Rectal smooth muscle tissue (tissue), 1 donor: ENCODE measurements around the gene LRRC57.

Source experiments
- H3K27ac ChIP-seq: one replicate; pipeline ENCODE4 v1.7.0; 2013; ENCODE audit warnings: low read depth, low read length, inconsistent platforms
- H3K27me3 ChIP-seq: one replicate; pipeline ENCODE4 v1.7.0; 2013; ENCODE audit warnings: low read length; ENCODE audit not compliant: control insufficient read depth, insufficient read depth
- H3K36me3 ChIP-seq: one replicate; pipeline ENCODE4 v1.7.0; 2013; ENCODE audit warnings: low read length; ENCODE audit not compliant: control insufficient read depth, insufficient read depth
- H3K4me1 ChIP-seq: one replicate; pipeline ENCODE4 v1.7.0; 2013; ENCODE audit warnings: low read length; ENCODE audit not compliant: control insufficient read depth, insufficient read depth
- H3K4me3 ChIP-seq: one replicate; pipeline ENCODE4 v1.7.0; 2013; ENCODE audit warnings: low read length
- H3K9ac ChIP-seq: one replicate; pipeline ENCODE4 v1.7.0; 2013; ENCODE audit warnings: low read length

LRRC57 gene

DNA sequence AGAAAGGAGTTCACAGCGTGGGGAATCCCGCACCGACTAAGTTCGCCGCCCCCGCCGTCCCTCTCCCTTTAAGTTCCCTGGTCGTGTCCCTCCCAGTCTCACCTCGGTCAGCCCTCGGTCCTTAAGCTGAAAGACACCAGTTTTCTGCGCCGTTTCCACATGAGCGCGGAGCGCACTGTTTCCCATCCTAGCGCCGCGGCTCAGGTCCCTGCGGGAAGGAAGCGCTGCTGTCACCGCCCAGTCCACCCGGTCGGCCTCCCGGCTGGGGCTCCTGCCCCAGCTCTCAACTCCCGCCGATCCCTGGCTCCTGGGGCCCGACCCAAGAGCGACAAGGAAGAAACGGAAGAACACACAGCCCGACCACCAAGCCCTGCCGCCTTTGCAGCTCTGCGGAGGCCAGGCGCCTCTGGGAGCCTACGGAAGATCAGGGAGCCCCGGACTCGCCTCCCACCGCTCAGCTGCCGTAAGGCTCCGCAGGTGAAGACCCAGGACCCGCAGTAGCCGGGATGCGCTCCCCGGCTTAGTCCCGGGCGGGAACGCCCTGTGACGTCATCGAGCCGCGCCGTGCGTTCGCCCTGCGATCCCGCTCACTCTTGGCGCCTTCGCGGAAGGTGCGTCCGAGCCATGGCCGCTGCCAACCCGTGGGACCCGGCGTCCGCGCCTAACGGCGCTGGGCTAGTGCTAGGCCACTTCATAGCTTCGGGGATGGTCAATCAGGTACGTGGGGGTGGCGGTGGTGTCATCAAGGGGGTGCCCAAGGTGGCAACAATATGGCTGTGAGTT lies at the start of gene LRRC57, which contains the start of gene HAUS2:
Gene LRRC57, minus strand, starts transcription at position 545 of the 783 bp plus-strand sequence. Its CDS starts 359 bp downstream, at position 186.
Gene HAUS2, plus strand, starts transcription at position 590 of the 783 bp plus-strand sequence. Its CDS starts 35 bp downstream, at position 625.
- H3K27me3 ChIP-seq = no peaks in the 10 kb centered on the region
- H3K4me3 ChIP-seq = peak within 1 kb of the TSS; percentile 94
- H3K27ac ChIP-seq = peak within 1 kb of the TSS; percentile 96
- peaks cover 9% of the 10 kb centered on the region for H3K36me3 ChIP-seq
- peak within 1 kb of the TSS; percentile 90 for H3K9ac ChIP-seq
- peaks cover 12% of the 10 kb centered on the region for H3K4me1 ChIP-seq

GRCh38 chr15:42595626-42596240 lies 47.1 kb upstream of the LRRC57 start:
- H3K36me3 ChIP-seq = no peaks in the 10 kb centered on the region
- peak overlapping the region; percentile 71 for H3K27ac ChIP-seq
- H3K27me3 ChIP-seq = no peaks in the 10 kb centered on the region
- H3K4me3 ChIP-seq = no peak overlapping the region
- H3K4me1 ChIP-seq = peaks cover 29% of the 10 kb centered on the region
- no peak overlapping the region for H3K9ac ChIP-seq

GRCh38 chr15:42594095-42594494 lies 45.5 kb upstream of the LRRC57 start:
- Histone ChIP-seq H3K9ac (no peak overlapping the region), H3K4me1 (peaks cover 29% of the 10 kb centered on the region), H3K4me3 (no peak overlapping the region), H3K36me3 (no peaks in the 10 kb centered on the region), H3K27ac (peak overlapping the region; percentile 59), H3K27me3 (no peaks in the 10 kb centered on the region)

DNA sequence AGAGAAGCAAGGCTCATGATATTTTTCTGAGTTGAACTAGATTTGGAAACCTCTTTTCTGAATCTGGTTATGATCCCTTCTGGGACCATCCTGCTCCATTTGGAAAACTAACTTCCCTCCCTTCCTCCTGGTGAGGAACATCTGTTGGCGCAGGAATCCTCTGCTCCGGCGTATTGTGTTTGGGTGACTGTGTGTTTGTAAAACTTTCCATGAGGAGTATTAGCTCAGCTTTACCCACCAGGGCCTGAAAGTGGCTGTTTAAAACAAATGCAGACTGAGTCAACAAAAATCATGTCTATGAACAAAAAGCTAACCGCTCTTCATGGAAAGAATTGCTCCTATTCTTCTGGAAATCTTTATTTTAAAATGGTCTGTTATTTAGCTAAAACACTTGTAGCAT lies 44.5 kb upstream of the LRRC57 start:
- H3K9ac ChIP-seq = no peak overlapping the region
- H3K4me3 ChIP-seq = no peak overlapping the region
- peaks cover 29% of the 10 kb centered on the region for H3K4me1 ChIP-seq
- H3K27me3 ChIP-seq = no peaks in the 10 kb centered on the region
- no peaks in the 10 kb centered on the region for H3K36me3 ChIP-seq
- H3K27ac ChIP-seq = peak overlapping the region; percentile 44

- H3K27ac ChIP-seq = peak overlapping the region; percentile 44
Observed at GRCh38 chr15:42592716-42593115, 44.1 kb upstream of the LRRC57 start.

GRCh38 chr15:42591238-42591934 lies 42.8 kb upstream of the LRRC57 start:
- peaks cover 27% of the 10 kb centered on the region for H3K4me1 ChIP-seq
- no peaks in the 10 kb centered on the region for H3K36me3 ChIP-seq
- H3K4me3 ChIP-seq = no peak overlapping the region
- H3K27ac ChIP-seq = peak overlapping the region; percentile 30
- H3K9ac ChIP-seq = no peak overlapping the region
- no peaks in the 10 kb centered on the region for H3K27me3 ChIP-seq

More at GRCh38 chr15:42592716-42593115, 44.1 kb upstream of the LRRC57 start:
- H3K9ac ChIP-seq = no peak overlapping the region
- no peak overlapping the region for H3K4me3 ChIP-seq
- H3K4me1 ChIP-seq = peaks cover 29% of the 10 kb centered on the region
- no peaks in the 10 kb centered on the region for H3K27me3 ChIP-seq
- no peaks in the 10 kb centered on the region for H3K36me3 ChIP-seq

DNA sequence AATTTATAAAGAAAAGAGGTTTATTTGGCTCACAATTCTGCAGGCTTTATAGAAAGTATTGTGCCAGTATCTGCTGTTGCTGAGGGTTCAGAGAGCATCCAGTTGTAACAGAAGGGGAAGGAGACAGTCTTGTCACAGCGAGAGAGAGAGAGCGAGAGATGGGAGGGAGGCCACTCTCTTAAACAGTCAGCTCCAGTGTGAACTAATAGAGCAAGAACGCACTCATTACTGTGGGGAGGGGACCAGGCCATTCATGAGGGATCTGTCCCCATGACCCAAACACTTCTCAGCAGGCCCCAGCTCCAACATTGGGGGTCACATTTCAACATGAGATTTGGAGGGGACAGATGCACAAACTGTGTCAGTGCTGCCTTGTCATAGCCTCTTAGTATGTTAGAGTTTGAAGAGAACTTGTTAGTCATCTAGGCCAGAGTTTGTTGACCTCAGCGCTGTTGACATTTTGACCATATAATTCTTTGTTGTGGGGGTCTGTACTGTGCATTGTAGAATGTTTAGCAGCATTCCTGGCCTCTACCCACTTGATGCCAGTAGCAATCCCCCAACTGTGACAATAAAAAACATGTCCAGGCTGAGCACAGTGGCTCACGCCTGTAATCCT lies 42.1 kb upstream of the LRRC57 start:
- H3K4me1 ChIP-seq = peaks cover 20% of the 10 kb centered on the region
- peak overlapping the region; percentile 30 for H3K27ac ChIP-seq
- no peaks in the 10 kb centered on the region for H3K27me3 ChIP-seq
- H3K36me3 ChIP-seq = no peaks in the 10 kb centered on the region
- no peak overlapping the region for H3K4me3 ChIP-seq
- no peak overlapping the region for H3K9ac ChIP-seq

- Histone ChIP-seq H3K4me3 (peak overlapping the region; percentile 44), H3K4me1 (peaks cover 29% of the 10 kb centered on the region), H3K27ac (peak overlapping the region; percentile 91), H3K36me3 (no peaks in the 10 kb centered on the region), H3K27me3 (no peaks in the 10 kb centered on the region), H3K9ac (no peak overlapping the region)
Observed at GRCh38 chr15:42584031-42584765, 35.6 kb upstream of the LRRC57 start.

DNA sequence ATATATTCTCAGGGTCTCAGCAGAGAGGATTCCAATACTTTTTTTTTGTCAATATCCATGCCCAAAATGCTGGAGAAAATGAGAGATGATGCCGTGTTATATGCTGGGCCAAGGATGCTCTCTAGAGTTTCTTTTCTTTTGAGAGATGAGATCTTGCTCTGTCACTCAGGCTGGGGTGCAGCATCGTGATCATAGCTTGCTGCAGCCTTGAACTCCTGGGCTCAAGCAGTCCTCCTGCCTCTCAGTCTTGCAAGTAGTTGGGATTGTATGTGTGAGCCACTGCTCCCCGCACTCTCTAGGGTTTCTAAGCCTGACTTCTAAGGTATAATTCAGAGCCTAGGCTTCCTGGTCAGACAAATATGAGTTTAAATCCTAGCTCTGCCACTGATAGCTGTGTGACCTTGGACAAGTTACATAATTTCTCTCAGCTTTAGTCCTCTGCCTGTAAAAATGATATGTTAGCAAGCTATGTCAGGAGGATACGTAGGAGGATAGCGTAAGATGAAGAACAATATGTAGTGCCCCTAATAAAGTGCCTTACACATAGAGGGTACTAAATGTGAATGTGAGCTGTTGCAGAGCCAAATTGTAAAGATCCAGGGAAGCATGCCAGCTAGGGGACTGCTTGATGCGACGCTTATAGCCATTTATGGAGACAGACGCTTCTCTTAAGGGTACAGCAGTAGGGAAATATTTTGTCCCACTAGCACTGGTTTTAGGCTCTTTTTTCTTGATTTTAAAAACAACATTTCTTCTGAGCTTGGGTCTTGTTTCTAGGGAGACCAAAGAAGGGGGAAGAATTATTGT lies 34.2 kb upstream of the LRRC57 start:
- Histone ChIP-seq H3K27me3 (no peaks in the 10 kb centered on the region), H3K4me1 (peaks cover 29% of the 10 kb centered on the region), H3K27ac (peak overlapping the region; percentile 91), H3K9ac (peak overlapping the region; percentile 18), H3K36me3 (no peaks in the 10 kb centered on the region), H3K4me3 (peak overlapping the region; percentile 44)

DNA sequence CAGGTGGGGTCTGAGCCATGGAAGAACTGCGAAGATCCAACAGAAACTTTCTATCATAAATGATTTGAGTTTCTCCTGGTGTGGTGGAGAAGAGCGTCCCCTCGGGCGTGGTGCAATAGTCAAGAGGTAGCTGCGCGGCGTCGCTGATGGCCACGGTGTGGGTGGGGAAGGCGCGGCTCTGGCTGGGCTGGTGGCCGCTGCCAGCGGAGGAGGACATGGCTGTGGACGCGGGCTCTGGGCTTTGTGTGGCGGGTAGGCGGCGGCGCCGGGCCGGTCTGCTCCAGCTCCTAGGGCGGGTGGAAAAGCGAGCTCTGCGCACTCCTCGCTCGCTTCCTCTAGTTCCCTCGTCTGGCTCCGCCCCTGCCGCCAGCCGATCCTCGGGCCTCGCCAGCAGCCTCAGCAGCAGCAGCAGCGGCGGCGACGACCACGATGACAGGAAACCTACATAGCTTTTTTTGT lies 32.7 kb upstream of the LRRC57 start:
- Histone ChIP-seq H3K27me3 (no peaks in the 10 kb centered on the region), H3K27ac (peak overlapping the region; percentile 91), H3K4me1 (peaks cover 39% of the 10 kb centered on the region), H3K9ac (peak overlapping the region; percentile 66), H3K36me3 (no peaks in the 10 kb centered on the region), H3K4me3 (peak overlapping the region; percentile 68)

- Histone ChIP-seq H3K27ac (no peak overlapping the region), H3K27me3 (no peaks in the 10 kb centered on the region), H3K36me3 (no peaks in the 10 kb centered on the region), H3K4me3 (no peak overlapping the region), H3K4me1 (peaks cover 36% of the 10 kb centered on the region), H3K9ac (no peak overlapping the region)
Observed at GRCh38 chr15:42578984-42579537, 30.5 kb upstream of the LRRC57 start.
